GM18511 (cell line): Measurements from ENCODE around the gene WIPF2.
A peak's percentile ranks its signal among the peaks of the same experiment; 100 is the strongest.

Experiments used
- ATAC-seq: cut with Tn5 transposase; IDR thresholded peaks from one replicate; pipeline ENCODE4 v1.9.1; 2021; ENCODE audit warnings: mild to moderate bottlenecking, moderate library complexity; ENCODE audit not compliant: unreplicated experiment

Gene WIPF2

DNA sequence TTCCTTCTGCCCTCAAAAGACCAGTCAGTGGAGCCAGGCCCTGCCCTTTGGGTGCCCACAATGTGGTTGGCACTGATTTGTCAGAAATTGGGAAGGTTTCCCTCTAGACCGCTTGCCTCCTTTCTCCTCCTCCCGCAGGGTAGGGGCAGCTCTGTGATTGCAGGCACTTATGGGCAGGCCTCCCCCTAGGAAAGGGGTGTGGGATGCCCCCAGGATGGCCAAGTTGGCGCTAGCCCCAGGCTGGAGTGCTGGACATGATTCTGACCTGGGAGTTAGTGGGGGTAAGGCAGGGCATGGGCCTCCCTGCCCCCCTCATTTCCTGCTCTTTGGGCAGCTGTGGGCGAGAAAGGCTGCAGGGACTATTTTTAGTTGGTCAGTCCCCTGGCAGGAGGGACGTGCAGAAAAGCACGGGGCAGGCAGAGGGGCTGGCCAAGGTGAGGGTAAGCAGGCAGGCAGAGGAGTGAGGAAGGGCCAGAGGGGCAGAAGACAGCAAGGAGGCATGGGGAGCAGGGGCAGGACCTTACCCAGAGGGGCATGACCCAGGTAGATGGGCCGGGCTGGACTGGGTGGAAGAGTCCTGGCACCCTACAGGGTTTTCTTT is 93.1 kb downstream of the WIPF2 start:
- no peak for ATAC-seq

DNA sequence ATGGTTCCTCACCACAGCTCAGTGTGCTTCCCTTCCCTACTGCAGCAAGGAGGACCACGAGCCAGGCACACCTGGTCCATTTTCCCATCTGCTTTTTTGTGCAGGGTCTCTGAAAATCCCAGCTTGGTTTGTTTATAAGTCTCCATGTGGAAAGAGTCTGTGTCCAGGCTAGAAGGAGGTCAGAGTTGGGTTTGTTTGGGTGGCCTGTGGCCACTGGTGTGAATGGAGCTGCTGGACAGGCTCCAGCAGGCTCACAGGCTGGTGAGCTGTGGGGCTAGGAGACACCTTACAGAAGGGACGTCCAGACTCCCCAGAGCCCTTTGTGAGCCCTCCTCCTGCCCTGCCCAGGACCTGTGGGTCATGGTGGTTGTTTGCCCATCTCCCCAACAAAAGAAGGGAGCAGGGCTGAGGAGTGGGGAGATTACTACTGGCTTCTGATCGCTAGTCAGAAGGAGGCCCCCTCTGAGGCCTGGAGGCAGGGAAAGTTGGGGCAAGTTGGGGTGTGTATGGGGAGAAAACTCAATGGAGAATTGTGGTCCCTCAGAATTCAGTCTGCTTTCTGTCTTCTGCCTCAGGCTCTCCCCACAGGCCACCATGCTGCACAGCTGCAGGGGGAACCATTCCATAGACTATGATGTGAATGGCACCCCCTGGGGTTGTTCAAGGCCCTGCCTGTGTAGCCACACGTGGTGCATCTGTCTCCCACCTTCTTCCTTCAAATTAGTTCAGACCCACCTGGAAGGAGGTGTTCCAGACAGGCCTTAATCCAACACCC is 94.0 kb downstream of the WIPF2 start:
- no peak for ATAC-seq

- ATAC-seq, result no peak
Observed at GRCh38 chr17:40313668-40314583, 94.8 kb downstream of the WIPF2 start.

- ATAC-seq, result no peak
Observed at GRCh38 chr17:40314584-40314956, 95.5 kb downstream of the WIPF2 start.

DNA sequence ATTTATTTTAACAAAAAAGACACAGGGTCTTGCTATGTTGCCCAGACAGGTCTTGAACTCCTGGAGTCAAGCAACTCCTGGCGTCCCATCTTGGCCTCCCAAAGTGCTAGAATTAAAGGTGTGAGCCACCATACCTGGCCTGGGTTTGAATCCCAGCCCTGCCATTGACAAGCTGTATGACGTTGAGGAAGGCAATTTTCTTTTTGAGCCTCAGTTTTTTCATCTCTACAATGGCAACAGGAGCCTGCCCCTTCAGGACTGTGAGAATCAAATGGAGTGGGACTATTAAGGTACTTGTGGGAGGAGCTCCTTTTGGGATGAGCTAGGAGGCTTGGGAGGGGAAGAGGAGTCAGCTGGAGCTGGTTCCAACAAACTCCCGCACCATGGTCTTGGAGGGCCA is 96.1 kb downstream of the WIPF2 start:
- ATAC-seq, result no peak

DNA sequence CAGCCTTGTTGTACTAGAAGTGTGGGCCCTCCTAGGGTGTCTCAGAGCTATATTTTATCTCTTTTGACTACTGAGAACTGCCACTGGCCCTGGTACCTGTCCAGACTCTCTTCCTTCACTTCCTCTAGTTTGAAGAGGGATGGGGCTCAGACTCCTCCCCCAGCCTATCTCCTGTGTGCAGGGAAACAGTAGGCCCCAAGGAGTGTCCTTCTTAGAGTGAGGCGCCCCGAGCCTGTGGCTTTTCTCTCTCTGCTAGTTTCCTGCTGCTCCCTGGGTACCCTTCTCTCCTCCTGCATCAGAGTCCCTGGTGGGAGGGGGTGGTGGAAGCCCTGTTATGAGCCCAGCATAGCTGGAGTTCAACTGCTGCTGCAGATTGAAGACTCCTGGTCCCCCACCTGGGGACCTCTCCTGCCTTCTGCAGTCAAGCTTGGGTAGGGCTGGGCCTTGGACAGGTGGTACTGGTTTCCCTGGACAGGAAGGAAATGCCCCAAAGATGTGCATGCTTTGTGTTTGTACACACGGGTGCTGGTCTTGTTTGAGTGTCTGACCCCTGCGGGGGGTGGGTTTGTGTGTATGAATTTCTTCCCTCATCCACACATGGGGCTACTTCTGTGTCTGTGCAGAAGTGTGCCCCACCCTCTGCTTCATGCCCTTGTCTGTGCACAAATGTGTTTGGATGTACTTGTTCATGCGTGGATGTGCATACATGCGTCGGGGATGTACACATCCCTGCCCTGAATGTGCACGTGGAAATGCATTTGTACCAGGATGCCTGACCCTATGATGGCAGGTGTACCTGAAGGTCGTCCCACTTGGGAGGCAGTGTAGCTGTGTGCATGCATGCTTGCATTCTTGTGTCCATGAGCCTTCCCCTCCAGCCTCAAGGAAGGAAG is 96.8 kb downstream of the WIPF2 start:
- ATAC-seq, result no peak

- no peak for ATAC-seq
Observed at GRCh38 chr17:40316571-40317344, 97.7 kb downstream of the WIPF2 start.

- ATAC-seq, result no peak
Observed at GRCh38 chr17:40317345-40317873, 98.3 kb downstream of the WIPF2 start.

DNA sequence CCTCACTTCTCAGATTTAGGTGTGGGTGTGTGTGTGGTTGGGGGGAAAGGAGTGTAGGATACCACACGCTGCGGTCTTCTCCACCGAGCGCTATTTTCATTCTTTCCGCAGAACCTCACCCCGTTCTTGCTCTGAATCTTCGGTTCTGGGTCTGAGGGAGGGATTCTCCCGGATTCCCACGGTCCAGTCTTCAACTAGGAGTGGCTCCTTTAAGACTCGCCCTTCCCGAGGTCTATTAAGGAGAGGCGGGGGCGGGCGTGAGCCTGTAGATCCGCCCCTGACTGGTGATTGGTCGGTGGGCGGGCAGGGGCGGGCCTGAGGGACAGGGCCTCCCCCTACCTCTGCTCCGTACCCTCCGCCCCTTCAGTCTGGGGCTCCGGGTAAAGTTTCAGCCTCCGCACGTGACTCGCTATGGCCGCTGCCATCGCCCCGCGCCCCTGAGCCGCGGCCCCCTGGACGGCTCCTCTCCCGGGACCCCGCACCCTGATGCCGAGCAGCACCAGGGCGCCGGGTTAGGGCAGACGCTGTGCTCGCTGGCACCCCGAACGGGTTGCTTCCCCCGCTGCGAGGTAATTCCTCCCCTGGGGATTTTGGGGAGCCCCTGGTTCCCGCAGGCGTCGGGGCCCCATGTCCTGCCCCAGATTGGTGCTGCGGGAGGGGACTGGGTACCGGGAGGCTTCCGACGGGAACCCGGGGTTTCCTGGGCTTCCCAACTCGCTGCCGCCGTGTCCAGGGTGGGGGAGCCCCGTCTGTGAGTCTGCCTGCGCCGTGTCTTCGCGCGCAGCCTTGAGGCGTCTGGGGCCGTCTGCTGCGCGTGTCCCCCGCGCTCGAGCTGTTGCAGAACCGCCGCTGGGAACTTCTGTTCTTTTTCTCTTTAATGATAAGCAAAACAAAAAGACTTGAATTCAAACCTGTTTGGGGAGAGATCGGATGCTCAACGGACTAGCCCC is 99.1 kb downstream of the WIPF2 start:
- ATAC-seq, result peak; percentile 67

- ATAC-seq, result no peak
Observed at GRCh38 chr17:40318830-40319391, 99.8 kb downstream of the WIPF2 start.

GRCh38 chr17:40319651-40320540 is 100.8 kb downstream of the WIPF2 start:
- ATAC-seq, result no peak

DNA sequence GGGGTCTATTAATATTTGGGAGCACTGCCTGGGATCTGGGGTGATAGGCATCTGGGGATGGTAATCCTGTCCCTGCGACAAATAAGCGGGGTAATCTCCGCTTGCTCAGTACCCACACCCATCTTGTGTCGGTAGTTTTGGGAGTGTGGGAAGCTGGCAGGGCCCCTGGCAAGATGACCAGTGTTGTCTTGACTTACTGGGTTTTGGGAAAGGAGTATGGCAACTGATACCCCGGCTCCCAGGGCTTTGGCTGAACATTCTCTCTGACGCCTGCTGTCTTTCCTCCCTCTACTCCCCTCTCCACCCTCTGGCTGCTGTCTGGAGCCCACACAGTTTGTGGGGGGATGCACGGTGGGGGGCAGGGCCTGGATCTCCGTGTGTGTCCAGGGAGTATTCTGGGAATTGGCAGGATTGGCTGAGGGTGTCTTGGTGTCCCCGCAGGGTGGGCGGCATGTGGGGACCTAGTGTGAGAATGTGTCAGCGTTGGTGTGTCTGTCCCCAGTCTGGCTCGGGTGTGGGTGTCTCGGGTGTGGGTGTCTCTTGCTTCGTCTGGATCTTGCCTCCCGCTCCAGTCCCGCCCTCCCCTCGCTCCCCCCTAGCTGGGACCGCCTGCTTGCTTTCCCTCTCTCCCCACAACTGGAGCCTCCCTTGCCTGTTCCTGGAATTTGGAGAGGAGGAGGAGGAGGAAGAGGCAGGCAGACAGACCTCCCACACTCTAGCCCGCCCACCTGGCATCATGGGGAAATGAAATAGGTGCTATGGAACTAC is 101.8 kb downstream of the WIPF2 start:
- ATAC-seq, result no peak

GRCh38 chr17:40321524-40321929 is 102.4 kb downstream of the WIPF2 start:
- no peak for ATAC-seq

DNA sequence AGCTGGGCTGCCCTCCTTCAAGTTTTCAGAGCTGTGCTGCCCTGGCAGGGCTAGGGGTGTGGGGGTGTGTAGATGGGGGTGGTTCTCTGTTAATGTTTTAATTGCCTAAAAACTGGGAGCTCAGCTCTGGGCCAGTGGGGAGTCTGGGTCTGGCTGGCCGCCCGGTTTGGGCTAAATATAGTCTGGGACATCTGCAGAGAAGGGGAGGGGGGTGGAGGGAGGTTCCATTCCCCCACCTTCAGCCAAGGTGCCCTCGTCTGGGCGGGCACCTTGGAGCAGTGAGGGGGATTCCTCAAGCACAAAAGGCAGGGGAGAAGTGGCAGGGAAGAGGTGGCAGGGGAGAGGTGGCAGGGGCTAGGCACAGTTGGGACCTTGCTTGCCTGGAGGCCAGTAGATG is 102.9 kb downstream of the WIPF2 start:
- no peak for ATAC-seq

GRCh38 chr17:40322358-40323315 is 103.5 kb downstream of the WIPF2 start:
- peak; percentile 44 for ATAC-seq
